SK-N-SH treated with all-trans-retinoic acid at 6 μM for 48 hours (cell line): ENCODE data around the gene MMS22L.

ENCODE experiments used
- ATAC-seq: fragments of 200-7000 bp; cut with Tn5 transposase; 3 replicates; pipeline ENCODE4 v1.9.1; 2020; ENCODE audit warnings: mild to moderate bottlenecking, moderate library complexity
- ARNTL ChIP-seq: fragments of 450-650 bp; formaldehyde crosslinking; IDR thresholded peaks from 2 replicates; pipeline ENCODE4 v1.5.0; 2020; ENCODE audit warnings: low read depth, mild to moderate bottlenecking, moderate library complexity, borderline replicate concordance
- BACH2 ChIP-seq: fragments of 250-450 bp; sonication (Bioruptor Pico); IDR thresholded peaks from 2 replicates; pipeline ENCODE4 v1.9.0; 2021; ENCODE audit warnings: mild to moderate bottlenecking, borderline replicate concordance
- CSRNP3 ChIP-seq: fragments of 250-450 bp; sonication (Bioruptor Pico); IDR thresholded peaks from 2 replicates; pipeline ENCODE4 v1.5.1; 2021; ENCODE audit warnings: mild to moderate bottlenecking, moderate library complexity
- ESRRG ChIP-seq: fragments of 250-450 bp; sonication (Bioruptor Pico); IDR thresholded peaks from 2 replicates; pipeline ENCODE4 v1.6.1; 2021; ENCODE audit warnings: mild to moderate bottlenecking
- GLIS3 ChIP-seq: fragments of 250-450 bp; sonication (Bioruptor Pico); IDR thresholded peaks from 2 replicates; pipeline ENCODE4 v1.5.0; 2020; ENCODE audit warnings: mild to moderate bottlenecking, moderate library complexity
- ISL1 ChIP-seq: fragments of 250-450 bp; sonication (Bioruptor Pico); IDR thresholded peaks from 2 replicates; pipeline ENCODE4 v2.1.2; 2022; ENCODE audit warnings: mild to moderate bottlenecking, moderate library complexity
- PATZ1 ChIP-seq: fragments of 250-450 bp; sonication (Bioruptor Pico); IDR thresholded peaks from 2 replicates; pipeline ENCODE4 v1.8.0; 2020; ENCODE audit warnings: mild to moderate bottlenecking, moderate library complexity, borderline replicate concordance
- POU6F1 ChIP-seq: fragments of 250-450 bp; sonication (Bioruptor Pico); IDR thresholded peaks from 2 replicates; pipeline ENCODE4 v1.8.0; 2021; ENCODE audit warnings: low read depth, mild to moderate bottlenecking, moderate library complexity, borderline replicate concordance
- RARB ChIP-seq: fragments of 250-450 bp; sonication (Bioruptor Pico); IDR thresholded peaks from 2 replicates; pipeline ENCODE4 v1.8.0; 2021; ENCODE audit warnings: mild to moderate bottlenecking, moderate library complexity
- SNAI2 ChIP-seq: fragments of 250-450 bp; sonication (Bioruptor Pico); IDR thresholded peaks from 2 replicates; pipeline ENCODE4 v1.5.0; 2020; ENCODE audit warnings: mild to moderate bottlenecking, moderate library complexity
- TCF4 ChIP-seq: fragments of 250-450 bp; sonication (Bioruptor Pico); IDR thresholded peaks from 2 replicates; pipeline ENCODE4 v1.8.0; 2021; ENCODE audit warnings: mild to moderate bottlenecking, moderate library complexity, borderline replicate concordance
- TSHZ2 ChIP-seq: fragments of 250-450 bp; sonication (Bioruptor Pico); IDR thresholded peaks from 2 replicates; pipeline ENCODE4 v1.5.0; 2020; ENCODE audit warnings: mild to moderate bottlenecking, moderate library complexity
- ZFP3 ChIP-seq: fragments of 250-450 bp; sonication (Bioruptor Pico); IDR thresholded peaks from 2 replicates; pipeline ENCODE4 v1.5.0; 2020; ENCODE audit warnings: mild to moderate bottlenecking, moderate library complexity
- ZFP30 ChIP-seq: fragments of 450-650 bp; formaldehyde crosslinking; IDR thresholded peaks from 2 replicates; pipeline ENCODE4 v1.5.0; 2022; ENCODE audit warnings: mild to moderate bottlenecking, moderate library complexity
- ZNF70 ChIP-seq: fragments of 450-650 bp; formaldehyde crosslinking; IDR thresholded peaks from 2 replicates; pipeline ENCODE4 v1.5.0; 2020; ENCODE audit warnings: mild to moderate bottlenecking, moderate library complexity
- ZNF8 ChIP-seq: fragments of 450-650 bp; formaldehyde crosslinking; IDR thresholded peaks from 2 replicates; pipeline ENCODE4 v1.5.0; 2020; ENCODE audit warnings: mild to moderate bottlenecking, moderate library complexity

Gene MMS22L

GRCh38 chr6:97113170-97113569 is 169.8 kb downstream of the MMS22L start:
- no peak for TF ChIP-seq SNAI2 (CRISPR knock-in tag)
- no peak for TF ChIP-seq TSHZ2
- ATAC-seq: no peak

GRCh38 chr6:97111243-97111642 is 171.8 kb downstream of the MMS22L start:
- TF ChIP-seq TCF4 (CRISPR knock-in tag): no peak
- no peak for TF ChIP-seq ISL1 (CRISPR knock-in tag)
- no peak for TF ChIP-seq BACH2
- no peak for ATAC-seq

GRCh38 chr6:97110626-97111025 is 172.4 kb downstream of the MMS22L start:
- no peak for ATAC-seq
- TF ChIP-seq TCF4 (CRISPR knock-in tag) (no peak), ARNTL (CRISPR knock-in tag) (no peak), ISL1 (CRISPR knock-in tag) (no peak), RARB (CRISPR knock-in tag) (no peak), SNAI2 (CRISPR knock-in tag) (no peak), ZFP3 (CRISPR knock-in tag) (no peak), POU6F1 (no peak), BACH2 (no peak), GLIS3 (CRISPR knock-in tag) (no peak), ZFP30 (no peak), ZNF70 (CRISPR knock-in tag) (no peak), PATZ1 (CRISPR knock-in tag) (no peak), ZNF8 (CRISPR knock-in tag) (no peak)

- no peak for TF ChIP-seq TSHZ2
- TF ChIP-seq CSRNP3 (CRISPR knock-in tag): no peak
- no peak for TF ChIP-seq ZFP3 (CRISPR knock-in tag)
- no peak for ATAC-seq
Observed at GRCh38 chr6:97110149-97110548, 172.9 kb downstream of the MMS22L start.

GRCh38 chr6:97109444-97109843 is 173.6 kb downstream of the MMS22L start:
- ATAC-seq: no peak
- TF ChIP-seq ESRRG (no peak), TCF4 (CRISPR knock-in tag) (no peak), POU6F1 (no peak), TSHZ2 (no peak), SNAI2 (CRISPR knock-in tag) (no peak), CSRNP3 (CRISPR knock-in tag) (no peak), ISL1 (CRISPR knock-in tag) (no peak)
